ENCODE data around the gene AATK. TPM values are rescaled to one million over a fixed set of nuclear protein-coding genes. Genes with fewer than 3 reads are reported as not detected.

AATK gene
- total and polyA plus RNA-seq, 10 of the 15 experiments (the other 5 are each of a cell fraction or from before 2014, with no cell fraction given) = 0.04 TPM; not detected in 9

DNA sequence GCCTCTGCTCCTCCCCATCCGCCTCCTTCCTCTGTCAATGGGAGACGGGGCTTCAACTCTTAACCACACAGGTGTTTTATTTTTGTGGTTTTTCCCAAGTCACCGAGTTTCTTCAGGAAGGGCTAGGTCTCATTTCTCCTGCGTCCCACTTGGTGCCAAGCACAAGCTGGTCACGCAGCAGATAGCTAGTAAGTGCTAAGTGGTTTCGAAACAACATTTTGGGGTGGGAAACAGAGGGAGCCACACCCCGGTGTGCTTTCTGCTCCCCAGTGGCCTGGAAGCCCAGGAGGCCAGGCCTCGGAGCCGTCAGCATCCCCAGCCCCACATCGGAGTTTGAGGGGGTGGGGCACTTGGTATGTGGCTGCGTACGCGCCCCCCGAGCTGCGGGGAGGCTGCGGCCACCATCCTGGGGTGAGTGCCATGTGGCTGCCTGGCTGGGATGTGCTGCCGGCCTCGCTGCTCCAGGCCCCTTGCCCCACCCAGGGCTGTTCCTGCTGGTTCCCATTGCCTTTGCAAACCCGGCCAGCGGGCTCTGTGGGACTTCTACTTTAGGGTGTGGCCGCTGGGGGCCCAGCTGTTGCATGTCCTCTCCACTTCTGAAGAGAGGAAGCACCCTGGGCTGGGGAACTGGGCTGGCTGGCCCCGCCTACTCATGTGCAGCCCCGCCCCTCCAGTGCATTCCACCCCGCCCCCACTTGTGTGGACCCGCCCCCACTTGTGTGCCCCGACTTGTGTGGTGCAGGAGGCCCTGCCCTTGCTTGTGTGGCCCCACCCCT is 75.5 kb downstream of the AATK start:
- no peak overlapping the region for H3K4me3 ChIP-seq
- BruUV-seq (replicated peaks) = no TSS peak
- FAIRE-seq = no peak
- ATAC-seq = peak; percentile 14; the same call in 1 of the 3 replicates
- H3K9ac ChIP-seq (ENCODE audit: control insufficient read depth, insufficient read depth, low read length) = no peak overlapping the region
- DNase-seq (ENCODE audit: low read depth, low spot score) = no peak
- no peaks in the 10 kb centered on the region for H3K36me3 ChIP-seq (ENCODE audit: control insufficient read depth in 2 of 2, insufficient read depth in 2 of 2, low read length in 1 of 2)
- no peak overlapping the region for H3K27ac ChIP-seq (ENCODE audit: control insufficient read depth, insufficient read depth)
- ChIA-PET RAD21 (ENCODE audit: unreplicated experiment) (no interaction called here), CTCF (interaction anchor here (0.7 to 1.0 kb wide), 2 partner anchors 11 to 67 kb away, joined by 3 read pairs; no protein-coding TSS in a partner anchor), SMC1A (ENCODE audit: uncharacterized antibody, unreplicated experiment) (no interaction called here), POLR2A (no interaction called here)
- intact Hi-C loops (cut with micrococcal nuclease; ENCODE audit: unreplicated experiment) (no loop called here), in situ Hi-C loops (cut with MboI) (loop anchor here (10.0 kb wide), 1 partner anchor 66 kb away; no protein-coding TSS in a partner anchor)
- 42% methylated on average over 19 of the region's 26 CpGs for WGBS (ENCODE audit: insufficient coverage, insufficient replicate concordance, low lambda C conversion rate, missing lambda C conversion rate)
- no peaks in the 10 kb centered on the region for H4K20me1 ChIP-seq (ENCODE audit: control insufficient read depth, insufficient read depth)
- TF ChIP-seq SRF (IDR thresholded peaks at IDR 0.05; ENCODE audit: low read depth in 2 of 2, low read length in 2 of 2) (0 out of 4 replicates have a peak, but pooled peaks of 1 of the 2 experiments have one; percentile 3), EED (IDR thresholded peaks at IDR 0.05; ENCODE audit: low read depth) (no peak), KAT2A (conservative IDR thresholded peaks at IDR 0.05; ENCODE audit: control insufficient read depth, low read depth, low read length) (no peak), E4F1 (IDR thresholded peaks at IDR 0.05; ENCODE audit: borderline replicate concordance, partially characterized antibody) (no peak), CTCF (IDR thresholded peaks at IDR 0.05 in 2 of 3, conservative IDR thresholded peaks at IDR 0.05 in 1 of 3; ENCODE audit: control insufficient read depth in 2 of 3, extremely low read depth in 1 of 3, insufficient read depth in 1 of 3, low read depth in 3 of 3, low read length in 3 of 3) (no peak), EGR1 (IDR thresholded peaks at IDR 0.05; ENCODE audit: borderline replicate concordance in 1 of 2, low read depth in 2 of 2, low read length in 2 of 2) (no peak), ZBED1 (IDR thresholded peaks at IDR 0.05; ENCODE audit: borderline replicate concordance) (no peak)
- TF ChIP-seq, protein P1, sequence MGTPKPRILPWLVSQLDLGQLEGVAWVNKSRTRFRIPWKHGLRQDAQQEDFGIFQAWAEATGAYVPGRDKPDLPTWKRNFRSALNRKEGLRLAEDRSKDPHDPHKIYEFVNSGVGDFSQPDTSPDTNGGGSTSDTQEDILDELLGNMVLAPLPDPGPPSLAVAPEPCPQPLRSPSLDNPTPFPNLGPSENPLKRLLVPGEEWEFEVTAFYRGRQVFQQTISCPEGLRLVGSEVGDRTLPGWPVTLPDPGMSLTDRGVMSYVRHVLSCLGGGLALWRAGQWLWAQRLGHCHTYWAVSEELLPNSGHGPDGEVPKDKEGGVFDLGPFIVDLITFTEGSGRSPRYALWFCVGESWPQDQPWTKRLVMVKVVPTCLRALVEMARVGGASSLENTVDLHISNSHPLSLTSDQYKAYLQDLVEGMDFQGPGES (IDR thresholded peaks at IDR 0.05) = no peak
- H2AFZ ChIP-seq (ENCODE audit: control insufficient read depth, low read depth, low read length) = no peak overlapping the region
- no peak overlapping the region for H3K4me2 ChIP-seq (ENCODE audit: control insufficient read depth, insufficient read depth)
- H3K9me3 ChIP-seq (replicated peaks; ENCODE audit: control insufficient read depth, insufficient read depth, low read length) = no peaks in the 10 kb centered on the region
- H3K27me3 ChIP-seq (replicated peaks in 1 of 2; ENCODE audit: control insufficient read depth in 2 of 2, insufficient read depth in 2 of 2, low read length in 1 of 2) = peaks cover 0 to 4% of the 10 kb centered on the region in 2 experiments; a peak in 1 of 4 replicates
- no peaks in the 10 kb centered on the region for H3K79me2 ChIP-seq (ENCODE audit: control insufficient read depth, insufficient read depth, low read length)
- H3K4me1 ChIP-seq (ENCODE audit: control insufficient read depth, insufficient read depth, low read length) = peaks cover 10% of the 10 kb centered on the region

All from GM12878 (cell line).